GM12875 (cell line): ENCODE measurements around the gene ERVMER34-1.

Source experiments
- H3K4me3 ChIP-seq: one replicate; pipeline ENCODE4 v1.5.1; 2011; ENCODE audit warnings: low read depth, low read length, control low read depth
- TF ChIP-seq, protein P1 (sequence below): IDR thresholded peaks from 2 replicates; pipeline ENCODE4 v1.5.1; 2011; ENCODE audit warnings: low read depth, mild to moderate bottlenecking, control low read depth, inconsistent platforms, low read length, moderate library complexity, borderline replicate concordance; ENCODE audit not compliant: insufficient read depth

Gene ERVMER34-1

DNA sequence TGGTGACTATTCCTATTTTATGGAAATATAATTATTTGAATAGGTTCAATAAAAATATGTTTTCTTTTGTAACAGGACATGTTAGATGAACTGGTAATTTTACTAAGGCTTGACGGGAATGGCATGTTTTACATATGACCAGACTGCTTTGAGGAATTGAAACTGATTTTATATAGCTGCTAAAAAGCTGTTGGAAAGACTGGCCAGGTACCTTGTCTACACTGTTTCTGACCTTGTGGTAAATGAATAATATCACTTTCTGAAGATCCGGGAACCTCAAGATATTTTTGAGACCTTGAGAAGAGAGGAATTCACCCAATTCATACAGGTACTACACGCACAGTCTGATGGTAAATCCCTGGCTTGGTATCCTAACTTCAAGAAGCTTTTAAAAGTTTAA lies 50.0 kb downstream of the ERVMER34-1 start:
- TF ChIP-seq, protein P1, sequence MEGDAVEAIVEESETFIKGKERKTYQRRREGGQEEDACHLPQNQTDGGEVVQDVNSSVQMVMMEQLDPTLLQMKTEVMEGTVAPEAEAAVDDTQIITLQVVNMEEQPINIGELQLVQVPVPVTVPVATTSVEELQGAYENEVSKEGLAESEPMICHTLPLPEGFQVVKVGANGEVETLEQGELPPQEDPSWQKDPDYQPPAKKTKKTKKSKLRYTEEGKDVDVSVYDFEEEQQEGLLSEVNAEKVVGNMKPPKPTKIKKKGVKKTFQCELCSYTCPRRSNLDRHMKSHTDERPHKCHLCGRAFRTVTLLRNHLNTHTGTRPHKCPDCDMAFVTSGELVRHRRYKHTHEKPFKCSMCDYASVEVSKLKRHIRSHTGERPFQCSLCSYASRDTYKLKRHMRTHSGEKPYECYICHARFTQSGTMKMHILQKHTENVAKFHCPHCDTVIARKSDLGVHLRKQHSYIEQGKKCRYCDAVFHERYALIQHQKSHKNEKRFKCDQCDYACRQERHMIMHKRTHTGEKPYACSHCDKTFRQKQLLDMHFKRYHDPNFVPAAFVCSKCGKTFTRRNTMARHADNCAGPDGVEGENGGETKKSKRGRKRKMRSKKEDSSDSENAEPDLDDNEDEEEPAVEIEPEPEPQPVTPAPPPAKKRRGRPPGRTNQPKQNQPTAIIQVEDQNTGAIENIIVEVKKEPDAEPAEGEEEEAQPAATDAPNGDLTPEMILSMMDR, result no peak

DNA sequence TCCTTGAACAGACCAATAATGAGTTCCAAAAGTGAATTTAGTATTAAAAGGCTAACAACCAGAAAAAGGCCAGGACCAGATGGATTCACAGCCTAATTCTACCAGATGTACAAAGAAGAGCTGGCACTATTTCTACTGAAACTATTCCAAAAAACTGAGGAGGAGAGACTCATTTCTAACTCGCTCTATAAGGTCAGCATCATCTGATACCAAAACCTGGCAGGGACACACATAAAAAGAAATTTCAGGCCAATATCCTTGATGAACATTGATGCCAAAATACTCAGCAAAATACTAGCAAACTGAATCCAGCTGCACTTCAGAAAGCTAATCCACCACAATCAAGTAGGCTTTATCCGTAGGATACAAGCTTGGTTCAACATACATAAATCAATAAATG lies 56.3 kb downstream of the ERVMER34-1 start:
- TF ChIP-seq, protein P1, result no peak
- H3K4me3 ChIP-seq, result no peak overlapping the region

More for the DNA sequence above, 50.0 kb downstream of the ERVMER34-1 start:
- H3K4me3 ChIP-seq, result no peak overlapping the region

DNA sequence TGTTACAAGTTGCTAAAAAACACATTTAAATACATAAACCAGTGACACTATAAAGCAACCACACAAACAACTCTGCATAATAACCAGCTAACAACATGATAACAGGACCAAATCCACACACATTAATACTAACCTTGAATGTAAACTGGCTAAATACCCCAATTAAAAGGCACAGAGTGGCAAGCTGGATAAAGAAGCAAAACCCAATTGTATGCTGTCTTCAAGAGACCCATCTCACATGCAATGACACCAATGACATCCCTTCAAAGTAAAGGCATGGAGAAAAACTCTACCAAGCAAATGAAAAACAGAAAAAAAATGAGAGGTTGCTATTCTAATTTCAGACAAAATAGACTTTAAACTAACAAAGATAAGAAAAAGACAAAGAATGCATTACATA lies 57.7 kb downstream of the ERVMER34-1 start:
- TF ChIP-seq, protein P1, result no peak

More for the DNA sequence above, 57.7 kb downstream of the ERVMER34-1 start:
- no peak overlapping the region for H3K4me3 ChIP-seq
